WTC11 (cell line): ENCODE results near the gene STIP1. TPM values are rescaled to one million over a fixed set of nuclear protein-coding genes. Genes with fewer than 3 reads are reported as not detected.

ENCODE experiments used
- AFF4 ChIP-seq: sonication (generic); formaldehyde crosslinking; IDR thresholded peaks from 2 replicates; pipeline ENCODE4 v1.8.1; 2023; ENCODE audit warnings: mild to moderate bottlenecking, missing genetic modification reagents, borderline replicate concordance
- CBFB ChIP-seq: sonication (generic); formaldehyde crosslinking; IDR thresholded peaks from 2 replicates; pipeline ENCODE4 v1.8.1; 2022; ENCODE audit warnings: mild to moderate bottlenecking, low read depth, missing genetic modification reagents
- CREB1 ChIP-seq: sonication (generic); formaldehyde crosslinking; IDR thresholded peaks from 2 replicates; pipeline ENCODE4 v1.8.0; 2023; ENCODE audit warnings: mild to moderate bottlenecking, missing genetic modification reagents
- EMX1 ChIP-seq: fragments of 250-450 bp; sonication (Bioruptor Pico); IDR thresholded peaks from 2 replicates; pipeline ENCODE4 v1.8.0; 2021; ENCODE audit warnings: mild to moderate bottlenecking
- GABPB1 ChIP-seq: sonication (generic); formaldehyde crosslinking; IDR thresholded peaks from 2 replicates; pipeline ENCODE4 v1.8.1; 2023; ENCODE audit warnings: mild to moderate bottlenecking, missing genetic modification reagents
- GTF2I ChIP-seq: fragments of 250-450 bp; sonication (Bioruptor Pico); conservative IDR thresholded peaks from 2 replicates; pipeline ENCODE4 v1.4.0; 2021; ENCODE audit warnings: mild to moderate bottlenecking
- MLX ChIP-seq: sonication (generic); formaldehyde crosslinking; IDR thresholded peaks from 2 replicates; pipeline ENCODE4 v1.8.1; 2023; ENCODE audit warnings: mild to moderate bottlenecking, missing genetic modification reagents, moderate library complexity
- MYBL2 ChIP-seq: sonication (generic); formaldehyde crosslinking; IDR thresholded peaks from 2 replicates; pipeline ENCODE4 v1.8.1; 2023; ENCODE audit warnings: mild to moderate bottlenecking, moderate library complexity, missing genetic modification reagents
- NR2C2 ChIP-seq: sonication (generic); formaldehyde crosslinking; IDR thresholded peaks from 2 replicates; pipeline ENCODE4 v1.8.0; 2022; ENCODE audit warnings: mild to moderate bottlenecking, missing genetic modification reagents
- SP1 ChIP-seq: sonication (generic); formaldehyde crosslinking; conservative IDR thresholded peaks from 2 replicates; pipeline ENCODE4 v1.8.1; 2022; ENCODE audit warnings: missing genetic modification reagents
- TCF7 ChIP-seq: sonication (generic); formaldehyde crosslinking; IDR thresholded peaks from 2 replicates; pipeline ENCODE4 v1.8.0; 2022; ENCODE audit warnings: mild to moderate bottlenecking, low read depth, missing genetic modification reagents, moderate library complexity
- TEAD4 ChIP-seq: sonication (generic); formaldehyde crosslinking; IDR thresholded peaks from 2 replicates; pipeline ENCODE4 v1.8.0; 2022; ENCODE audit warnings: mild to moderate bottlenecking, missing genetic modification reagents
- ZMAT4 ChIP-seq: fragments of 250-450 bp; sonication (Bioruptor Pico); IDR thresholded peaks from 2 replicates; pipeline ENCODE4 v1.9.0; 2021; ENCODE audit warnings: mild to moderate bottlenecking
- ZNF121 ChIP-seq: sonication (generic); formaldehyde crosslinking; IDR thresholded peaks from 2 replicates; pipeline ENCODE4 v1.8.0; 2023; ENCODE audit warnings: missing genetic modification reagents
- ZNF263 ChIP-seq: sonication (generic); formaldehyde crosslinking; IDR thresholded peaks from 2 replicates; pipeline ENCODE4 v1.8.1; 2022; ENCODE audit warnings: low read depth, mild to moderate bottlenecking, moderate library complexity, missing genetic modification reagents
- ZNF423 ChIP-seq: fragments of 250-450 bp; sonication (Bioruptor Pico); IDR thresholded peaks from 2 replicates; pipeline ENCODE4 v2.1.2; 2022; ENCODE audit warnings: mild to moderate bottlenecking, moderate library complexity
- ZSCAN18 ChIP-seq: fragments of 250-450 bp; sonication (Bioruptor Pico); IDR thresholded peaks from 2 replicates; pipeline ENCODE4 v2.1.2; 2022; ENCODE audit warnings: mild to moderate bottlenecking, moderate library complexity
- total RNA-seq: library from RNA; stranded (reverse); gene quantifications from 3 replicates; pipeline ENCODE4 v1.2.3, GENCODE V29; 2021
- TF ChIP-seq, protein P1 (sequence below): sonication (generic); formaldehyde crosslinking; IDR thresholded peaks from 2 replicates; pipeline ENCODE4 v1.8.1; 2022; ENCODE audit warnings: mild to moderate bottlenecking, missing genetic modification reagents, moderate library complexity, borderline replicate concordance
- TF ChIP-seq, protein P2 (sequence below): sonication (generic); formaldehyde crosslinking; IDR thresholded peaks from 2 replicates; pipeline ENCODE4 v1.8.1; 2023; ENCODE audit warnings: mild to moderate bottlenecking, missing genetic modification reagents, moderate library complexity
- TF ChIP-seq, protein P3 (sequence below): sonication (generic); formaldehyde crosslinking; IDR thresholded peaks from 2 replicates; pipeline ENCODE4 v1.8.0; 2022; ENCODE audit warnings: mild to moderate bottlenecking, missing genetic modification reagents
- TF ChIP-seq, protein P4 (sequence below): sonication (generic); formaldehyde crosslinking; IDR thresholded peaks from 2 replicates; pipeline ENCODE4 v1.8.1; 2023; ENCODE audit warnings: mild to moderate bottlenecking, missing genetic modification reagents
- TF ChIP-seq, protein P5 (sequence below): sonication (generic); formaldehyde crosslinking; IDR thresholded peaks from 2 replicates; pipeline ENCODE4 v1.8.1; 2023; ENCODE audit warnings: mild to moderate bottlenecking, moderate library complexity, missing genetic modification reagents

STIP1 gene
- total RNA-seq, 1 experiment from 2014 or later: 296 TPM

DNA sequence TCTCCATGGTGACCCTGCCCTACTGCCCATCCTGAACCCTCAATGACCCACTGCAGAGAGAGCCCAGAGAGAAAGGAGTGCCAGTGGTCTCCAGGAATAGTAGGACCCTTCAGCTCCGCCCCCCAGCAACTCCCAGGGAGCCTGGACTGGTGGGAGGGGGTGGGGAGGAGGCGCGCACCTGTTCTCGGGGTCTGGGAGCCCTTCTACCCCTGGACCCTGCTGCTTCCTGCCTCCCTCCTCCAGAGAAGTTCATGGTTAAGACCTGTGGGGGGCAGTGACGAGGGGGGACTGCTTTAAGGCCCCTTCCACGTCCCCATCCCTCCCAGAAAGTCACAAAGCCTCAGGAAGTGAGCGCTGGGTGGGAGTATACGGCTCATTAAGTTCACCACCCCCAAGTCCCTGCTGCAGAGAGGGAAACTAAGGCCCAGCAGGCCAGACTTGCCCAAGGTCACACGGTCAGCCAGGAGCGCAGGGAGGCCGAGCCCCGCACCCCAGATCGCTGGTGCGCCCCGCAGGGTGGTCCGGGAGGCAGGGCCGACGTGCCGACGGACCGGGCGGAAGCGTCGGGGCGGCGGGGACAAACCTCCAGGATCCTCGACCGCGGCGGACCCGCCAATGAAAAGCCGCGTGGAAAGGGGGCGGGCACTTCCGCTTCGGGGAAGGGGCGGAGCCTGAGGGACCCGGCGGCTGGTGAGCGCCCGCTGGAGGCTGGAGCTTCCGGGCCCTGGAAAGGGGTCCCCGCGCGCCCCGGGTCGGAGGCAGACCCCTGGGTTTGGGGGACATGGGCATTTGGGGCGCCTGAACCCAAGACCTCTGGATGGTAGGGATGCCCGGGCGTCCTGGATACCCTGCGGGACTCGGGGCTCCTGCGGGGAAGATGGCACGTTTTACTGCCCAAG, 39.9 kb downstream of the STIP1 start, which contains the start of the genes NUDT22 and TRPT1 (continued):
- TF ChIP-seq AFF4 (CRISPR knock-in tag): no peak
- no peak for TF ChIP-seq EMX1
- TF ChIP-seq TEAD4 (CRISPR knock-in tag): no peak
- 0 out of 2 replicates have a peak, but pooled peaks have one; percentile 76 for TF ChIP-seq SP1 (CRISPR knock-in tag)
- TF ChIP-seq ZSCAN18 (CRISPR knock-in tag): no peak
- TF ChIP-seq, protein P1, sequence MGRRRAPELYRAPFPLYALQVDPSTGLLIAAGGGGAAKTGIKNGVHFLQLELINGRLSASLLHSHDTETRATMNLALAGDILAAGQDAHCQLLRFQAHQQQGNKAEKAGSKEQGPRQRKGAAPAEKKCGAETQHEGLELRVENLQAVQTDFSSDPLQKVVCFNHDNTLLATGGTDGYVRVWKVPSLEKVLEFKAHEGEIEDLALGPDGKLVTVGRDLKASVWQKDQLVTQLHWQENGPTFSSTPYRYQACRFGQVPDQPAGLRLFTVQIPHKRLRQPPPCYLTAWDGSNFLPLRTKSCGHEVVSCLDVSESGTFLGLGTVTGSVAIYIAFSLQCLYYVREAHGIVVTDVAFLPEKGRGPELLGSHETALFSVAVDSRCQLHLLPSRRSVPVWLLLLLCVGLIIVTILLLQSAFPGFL (CRISPR knock-in tag): no peak
- TF ChIP-seq ZNF423 (CRISPR knock-in tag): no peak
- no peak for TF ChIP-seq GTF2I
- no peak for TF ChIP-seq TCF7 (CRISPR knock-in tag)
- 0 out of 2 replicates have a peak, but pooled peaks have one; percentile 9 for TF ChIP-seq ZNF263 (CRISPR knock-in tag)
- no peak for TF ChIP-seq ZMAT4 (CRISPR knock-in tag)
- no peak for TF ChIP-seq CBFB
- TF ChIP-seq MLX: no peak
- no peak for TF ChIP-seq CREB1 (CRISPR knock-in tag)
- TF ChIP-seq, protein P2, sequence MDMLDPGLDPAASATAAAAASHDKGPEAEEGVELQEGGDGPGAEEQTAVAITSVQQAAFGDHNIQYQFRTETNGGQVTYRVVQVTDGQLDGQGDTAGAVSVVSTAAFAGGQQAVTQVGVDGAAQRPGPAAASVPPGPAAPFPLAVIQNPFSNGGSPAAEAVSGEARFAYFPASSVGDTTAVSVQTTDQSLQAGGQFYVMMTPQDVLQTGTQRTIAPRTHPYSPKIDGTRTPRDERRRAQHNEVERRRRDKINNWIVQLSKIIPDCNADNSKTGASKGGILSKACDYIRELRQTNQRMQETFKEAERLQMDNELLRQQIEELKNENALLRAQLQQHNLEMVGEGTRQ: no peak
- TF ChIP-seq, protein P3, sequence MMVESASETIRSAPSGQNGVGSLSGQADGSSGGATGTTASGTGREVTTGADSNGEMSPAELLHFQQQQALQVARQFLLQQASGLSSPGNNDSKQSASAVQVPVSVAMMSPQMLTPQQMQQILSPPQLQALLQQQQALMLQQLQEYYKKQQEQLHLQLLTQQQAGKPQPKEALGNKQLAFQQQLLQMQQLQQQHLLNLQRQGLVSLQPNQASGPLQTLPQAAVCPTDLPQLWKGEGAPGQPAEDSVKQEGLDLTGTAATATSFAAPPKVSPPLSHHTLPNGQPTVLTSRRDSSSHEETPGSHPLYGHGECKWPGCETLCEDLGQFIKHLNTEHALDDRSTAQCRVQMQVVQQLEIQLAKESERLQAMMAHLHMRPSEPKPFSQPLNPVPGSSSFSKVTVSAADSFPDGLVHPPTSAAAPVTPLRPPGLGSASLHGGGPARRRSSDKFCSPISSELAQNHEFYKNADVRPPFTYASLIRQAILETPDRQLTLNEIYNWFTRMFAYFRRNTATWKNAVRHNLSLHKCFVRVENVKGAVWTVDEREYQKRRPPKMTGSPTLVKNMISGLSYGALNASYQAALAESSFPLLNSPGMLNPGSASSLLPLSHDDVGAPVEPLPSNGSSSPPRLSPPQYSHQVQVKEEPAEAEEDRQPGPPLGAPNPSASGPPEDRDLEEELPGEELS: 0 out of 2 replicates have a peak, but pooled peaks have one; percentile 29
- TF ChIP-seq MYBL2: no peak; the same call in 1 of the 2 replicates
- TF ChIP-seq, protein P4, sequence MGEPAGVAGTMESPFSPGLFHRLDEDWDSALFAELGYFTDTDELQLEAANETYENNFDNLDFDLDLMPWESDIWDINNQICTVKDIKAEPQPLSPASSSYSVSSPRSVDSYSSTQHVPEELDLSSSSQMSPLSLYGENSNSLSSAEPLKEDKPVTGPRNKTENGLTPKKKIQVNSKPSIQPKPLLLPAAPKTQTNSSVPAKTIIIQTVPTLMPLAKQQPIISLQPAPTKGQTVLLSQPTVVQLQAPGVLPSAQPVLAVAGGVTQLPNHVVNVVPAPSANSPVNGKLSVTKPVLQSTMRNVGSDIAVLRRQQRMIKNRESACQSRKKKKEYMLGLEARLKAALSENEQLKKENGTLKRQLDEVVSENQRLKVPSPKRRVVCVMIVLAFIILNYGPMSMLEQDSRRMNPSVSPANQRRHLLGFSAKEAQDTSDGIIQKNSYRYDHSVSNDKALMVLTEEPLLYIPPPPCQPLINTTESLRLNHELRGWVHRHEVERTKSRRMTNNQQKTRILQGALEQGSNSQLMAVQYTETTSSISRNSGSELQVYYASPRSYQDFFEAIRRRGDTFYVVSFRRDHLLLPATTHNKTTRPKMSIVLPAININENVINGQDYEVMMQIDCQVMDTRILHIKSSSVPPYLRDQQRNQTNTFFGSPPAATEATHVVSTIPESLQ (CRISPR knock-in tag): no peak
- TF ChIP-seq, protein P5, sequence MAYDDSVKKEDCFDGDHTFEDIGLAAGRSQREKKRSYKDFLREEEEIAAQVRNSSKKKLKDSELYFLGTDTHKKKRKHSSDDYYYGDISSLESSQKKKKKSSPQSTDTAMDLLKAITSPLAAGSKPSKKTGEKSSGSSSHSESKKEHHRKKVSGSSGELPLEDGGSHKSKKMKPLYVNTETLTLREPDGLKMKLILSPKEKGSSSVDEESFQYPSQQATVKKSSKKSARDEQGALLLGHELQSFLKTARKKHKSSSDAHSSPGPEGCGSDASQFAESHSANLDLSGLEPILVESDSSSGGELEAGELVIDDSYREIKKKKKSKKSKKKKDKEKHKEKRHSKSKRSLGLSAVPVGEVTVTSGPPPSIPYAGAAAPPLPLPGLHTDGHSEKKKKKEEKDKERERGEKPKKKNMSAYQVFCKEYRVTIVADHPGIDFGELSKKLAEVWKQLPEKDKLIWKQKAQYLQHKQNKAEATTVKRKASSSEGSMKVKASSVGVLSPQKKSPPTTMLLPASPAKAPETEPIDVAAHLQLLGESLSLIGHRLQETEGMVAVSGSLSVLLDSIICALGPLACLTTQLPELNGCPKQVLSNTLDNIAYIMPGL: peak; percentile 78
- no peak for TF ChIP-seq ZNF121 (CRISPR knock-in tag)
- no peak for TF ChIP-seq NR2C2 (CRISPR knock-in tag)
- TF ChIP-seq GABPB1 (CRISPR knock-in tag): peak; percentile 72
